ENCODE data around the gene GRAMD2A.

- TF ChIP-seq CTCF (IDR thresholded peaks at IDR 0.05; ENCODE audit: poor library complexity) (no peak), EZH2 (IDR thresholded peaks at IDR 0.05; ENCODE audit: borderline replicate concordance) (no peak)
Observed at GRCh38 chr15:72167445-72167844, 30.1 kb downstream of the GRAMD2A start.
